Ectodermal cell (in vitro differentiated cells): ENCODE results near the gene PDCL3. TPM values are rescaled to one million over a fixed set of nuclear protein-coding genes. Genes with fewer than 3 reads are reported as not detected.

Source experiments
- H3K27ac ChIP-seq: 2 replicates; pipeline ENCODE4 v1.7.0; 2013; ENCODE audit warnings: mild to moderate bottlenecking, low read depth, low read length; ENCODE audit not compliant: insufficient read depth, poor library complexity, severe bottlenecking
- H3K27me3 ChIP-seq: 2 replicates; pipeline ENCODE4 v1.7.0; 2013; ENCODE audit warnings: mild to moderate bottlenecking, low read length; ENCODE audit not compliant: insufficient read depth, control insufficient read depth, poor library complexity, severe bottlenecking
- H3K36me3 ChIP-seq: one replicate; pipeline ENCODE4 v1.7.0; 2013; ENCODE audit warnings: low read length; ENCODE audit not compliant: control insufficient read depth, insufficient read depth
- H3K4me1 ChIP-seq: one replicate; pipeline ENCODE4 v1.7.0; 2013; ENCODE audit warnings: low read length; ENCODE audit not compliant: control insufficient read depth, insufficient read depth
- H3K4me3 ChIP-seq: 2 replicates; pipeline ENCODE4 v1.7.0; 2013; ENCODE audit warnings: low read depth, low read length, control low read depth; ENCODE audit not compliant: insufficient read depth
- H3K9me3 ChIP-seq: 2 replicates; pipeline ENCODE4 v1.7.0; 2013; ENCODE audit warnings: mild to moderate bottlenecking, low read length, moderate library complexity; ENCODE audit not compliant: control insufficient read depth
- WGBS, 2 experiments: methylation state at CpG; one replicate each; pipeline ENCODE4 v1.1.7; 2013; ENCODE audit warnings: missing lambda C conversion rate in 2 of 2; 5-methylcytosine and 5-hydroxymethylcytosine counted together
- polyA plus RNA-seq, 4 experiments: library from polyadenylated mRNA; stranded (reverse); fragments of 50-300 nt; gene quantifications; one replicate each; pipeline ENCODE4 v1.2.3, GENCODE V29; 2013

PDCL3 gene
- 28.1 TPM for polyA plus RNA-seq (2013, experiment 1 of 4)
- polyA plus RNA-seq (2013, experiment 2 of 4): 28.1 TPM
- 21.6 TPM for polyA plus RNA-seq (2013, experiment 3 of 4)
- 27.9 TPM for polyA plus RNA-seq (2013, experiment 4 of 4)

GRCh38 chr2:100562613-100563406 is at the start of gene PDCL3:
PDCL3 (plus strand) TSS chr2:100562993; CDS start chr2:100563068, 75 bp downstream.
- Histone ChIP-seq H3K4me1 (no peaks in the 10 kb centered on the region), H3K9me3 (no peaks in the 10 kb centered on the region), H3K27me3 (no peaks in the 10 kb centered on the region), H3K27ac (peak within 1 kb of the TSS; percentile 74), H3K4me3 (peak within 1 kb of the TSS; percentile 85), H3K36me3 (peaks cover 7% of the 10 kb centered on the region)
- WGBS, 2 experiments: 0% methylated on average over 62 of the region's 62 CpGs

DNA sequence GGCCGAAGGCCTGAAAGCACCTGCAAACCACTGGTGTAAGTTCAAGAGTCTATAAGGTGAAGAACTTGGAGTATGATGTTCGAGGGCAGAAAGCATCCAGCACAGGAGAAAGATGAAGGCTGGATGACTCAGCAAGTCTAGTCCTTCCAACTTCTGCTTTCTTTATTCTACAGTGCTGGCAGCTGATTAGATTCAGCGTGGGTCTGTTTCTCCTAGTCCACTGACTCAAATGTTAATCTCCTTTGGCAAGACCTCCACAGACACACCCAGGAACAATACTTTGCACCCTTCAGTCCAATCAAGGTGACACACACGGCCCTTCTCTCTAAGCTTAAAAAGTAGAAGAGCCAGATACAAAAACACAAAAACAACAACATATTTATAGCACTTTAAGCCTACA is 49.1 kb upstream of the PDCL3 start:
- Histone ChIP-seq H3K4me1 (no peaks in the 10 kb centered on the region), H3K27ac (no peak overlapping the region), H3K36me3 (no peaks in the 10 kb centered on the region), H3K9me3 (no peaks in the 10 kb centered on the region), H3K4me3 (no peak overlapping the region), H3K27me3 (no peaks in the 10 kb centered on the region)
- WGBS, 2 experiments: 90 to 94% methylated on average over 4 of the region's 4 CpGs

GRCh38 chr2:100517556-100517955 is 45.2 kb upstream of the PDCL3 start:
- H3K4me1 ChIP-seq: no peaks in the 10 kb centered on the region
- 93 to 100% methylated on average over 1 of the region's 1 CpG for WGBS, 2 experiments
- H3K9me3 ChIP-seq: no peaks in the 10 kb centered on the region
- H3K27ac ChIP-seq: no peak overlapping the region
- no peak overlapping the region for H3K4me3 ChIP-seq
- no peaks in the 10 kb centered on the region for H3K36me3 ChIP-seq
- H3K27me3 ChIP-seq: no peaks in the 10 kb centered on the region

GRCh38 chr2:100518801-100519200 is 44.0 kb upstream of the PDCL3 start:
- 85% methylated on average over 2 of the region's 2 CpGs for WGBS, 2 experiments

DNA sequence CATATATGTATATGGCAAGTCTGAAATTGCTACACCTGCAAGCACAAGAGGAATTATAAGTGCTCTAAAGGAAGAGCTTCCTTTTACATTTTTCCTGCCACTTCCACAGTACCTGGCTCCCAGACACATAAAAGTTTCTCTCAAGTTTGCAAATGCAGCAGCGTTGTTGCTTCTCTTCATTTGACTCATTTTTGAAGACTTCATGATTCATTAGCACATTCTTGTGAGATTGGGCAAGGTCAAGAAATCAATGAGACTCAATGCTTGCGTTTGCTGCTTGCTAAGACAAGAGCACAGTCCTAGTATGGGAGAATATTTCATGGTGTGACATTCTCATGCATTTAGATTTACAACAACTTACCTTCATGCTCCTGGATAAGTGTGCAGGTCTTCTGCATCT is 42.6 kb upstream of the PDCL3 start:
- no peaks in the 10 kb centered on the region for H3K9me3 ChIP-seq
- H3K27me3 ChIP-seq: no peaks in the 10 kb centered on the region
- H3K4me1 ChIP-seq: no peaks in the 10 kb centered on the region
- no peaks in the 10 kb centered on the region for H3K36me3 ChIP-seq
- H3K4me3 ChIP-seq: no peak overlapping the region
- no peak overlapping the region for H3K27ac ChIP-seq
- WGBS, 2 experiments: 90 to 98% methylated on average over 2 of the region's 2 CpGs

More at GRCh38 chr2:100518801-100519200, 44.0 kb upstream of the PDCL3 start:
- no peaks in the 10 kb centered on the region for H3K27me3 ChIP-seq
- H3K27ac ChIP-seq: no peak overlapping the region
- no peaks in the 10 kb centered on the region for H3K9me3 ChIP-seq
- H3K36me3 ChIP-seq: no peaks in the 10 kb centered on the region
- no peaks in the 10 kb centered on the region for H3K4me1 ChIP-seq
- no peak overlapping the region for H3K4me3 ChIP-seq

DNA sequence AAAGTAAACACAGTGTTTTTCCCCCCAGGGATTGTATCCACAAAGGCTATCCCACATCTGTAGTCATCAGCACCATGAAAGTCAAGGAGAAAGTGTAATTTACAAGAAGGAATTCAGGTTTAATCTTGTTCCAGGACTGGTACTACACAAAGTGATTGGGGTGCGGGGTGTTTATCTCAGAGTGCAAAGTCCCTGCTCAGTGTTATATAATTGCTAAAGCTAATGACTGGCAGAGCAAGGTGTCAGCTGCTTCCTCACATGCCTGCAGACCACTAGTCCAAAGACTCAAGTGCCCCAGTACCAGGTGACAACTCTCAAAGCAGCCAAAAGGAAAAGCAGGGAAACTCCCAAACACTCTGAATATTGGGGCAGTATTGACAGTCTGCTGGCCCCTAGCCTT is 40.4 kb upstream of the PDCL3 start:
- Histone ChIP-seq H3K4me1 (no peaks in the 10 kb centered on the region), H3K4me3 (no peak overlapping the region), H3K9me3 (no peaks in the 10 kb centered on the region), H3K27ac (no peak overlapping the region), H3K27me3 (no peaks in the 10 kb centered on the region), H3K36me3 (no peaks in the 10 kb centered on the region)
- 87 to 95% methylated on average over 1 of the region's 1 CpG for WGBS, 2 experiments

GRCh38 chr2:100524331-100524730 is 38.5 kb upstream of the PDCL3 start:
- no peaks in the 10 kb centered on the region for H3K4me1 ChIP-seq
- 93 to 96% methylated on average over 2 of the region's 2 CpGs for WGBS, 2 experiments
- no peaks in the 10 kb centered on the region for H3K27me3 ChIP-seq
- H3K27ac ChIP-seq: no peak overlapping the region
- H3K36me3 ChIP-seq: no peaks in the 10 kb centered on the region
- H3K9me3 ChIP-seq: no peaks in the 10 kb centered on the region
- H3K4me3 ChIP-seq: no peak overlapping the region

DNA sequence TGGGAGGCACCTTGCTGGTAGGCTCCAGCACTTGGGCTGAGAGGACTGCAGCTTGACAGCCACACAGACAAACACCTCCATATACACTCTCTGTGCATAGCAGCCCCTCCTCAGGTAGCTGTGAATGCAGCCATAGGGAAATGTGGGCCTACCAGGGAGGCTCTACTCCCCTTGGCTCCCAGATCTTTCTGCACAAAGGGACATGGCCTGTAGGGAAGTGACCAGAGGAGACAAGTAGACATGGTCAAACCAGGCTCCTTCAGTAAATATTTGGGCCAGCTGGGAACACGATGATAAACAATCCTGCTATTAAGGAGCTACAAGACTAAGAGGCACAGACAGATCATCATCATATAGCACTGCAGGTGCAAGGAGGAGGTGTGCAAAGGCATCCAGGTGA is 35.9 kb upstream of the PDCL3 start:
- 86 to 100% methylated on average over 1 of the region's 1 CpG for WGBS, 2 experiments
- no peak overlapping the region for H3K27ac ChIP-seq
- no peaks in the 10 kb centered on the region for H3K27me3 ChIP-seq
- no peaks in the 10 kb centered on the region for H3K9me3 ChIP-seq
- no peak overlapping the region for H3K4me3 ChIP-seq
- no peaks in the 10 kb centered on the region for H3K36me3 ChIP-seq
- no peaks in the 10 kb centered on the region for H3K4me1 ChIP-seq

DNA sequence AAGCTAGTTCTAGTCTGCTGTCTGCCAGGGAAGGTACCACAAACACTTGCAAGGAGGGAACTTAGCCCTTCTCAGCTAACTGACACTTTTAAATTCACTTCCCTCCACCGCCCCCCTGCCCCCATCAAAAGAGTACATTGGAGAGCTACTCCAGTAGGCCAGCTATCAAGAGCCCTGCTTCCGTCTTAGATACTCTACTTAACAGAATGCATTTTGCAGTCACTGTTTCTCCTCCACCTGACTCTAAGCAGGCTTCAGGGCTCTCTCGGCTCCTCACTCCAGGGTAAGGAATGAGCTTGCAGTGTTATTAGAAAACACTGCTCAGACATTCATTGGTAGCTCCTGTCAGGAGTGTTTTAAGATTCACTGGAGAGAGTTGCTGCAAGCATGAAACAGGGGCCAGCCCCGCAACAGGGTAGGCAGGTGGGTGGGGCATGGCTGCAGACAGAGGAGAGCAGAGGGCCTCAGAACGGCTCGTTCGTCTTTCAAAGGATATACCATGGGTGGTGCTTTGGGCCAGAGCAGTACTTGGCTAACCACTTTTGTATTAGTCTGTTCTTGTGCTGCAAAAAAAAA is 35.3 kb upstream of the PDCL3 start:
- Histone ChIP-seq H3K36me3 (no peaks in the 10 kb centered on the region), H3K27me3 (no peaks in the 10 kb centered on the region), H3K4me1 (no peaks in the 10 kb centered on the region), H3K9me3 (no peaks in the 10 kb centered on the region), H3K4me3 (no peak overlapping the region), H3K27ac (no peak overlapping the region)
- 84 to 85% methylated on average over 7 of the region's 7 CpGs for WGBS, 2 experiments

GRCh38 chr2:100529176-100529575 is 33.6 kb upstream of the PDCL3 start:
- Histone ChIP-seq H3K4me1 (no peaks in the 10 kb centered on the region), H3K27me3 (no peaks in the 10 kb centered on the region), H3K9me3 (no peaks in the 10 kb centered on the region), H3K4me3 (no peak overlapping the region), H3K27ac (no peak overlapping the region), H3K36me3 (no peaks in the 10 kb centered on the region)
- WGBS, 2 experiments: 90 to 93% methylated on average over 6 of the region's 8 CpGs
